ENCODE results near the gene TGFB1. TPM values are rescaled to one million over a fixed set of nuclear protein-coding genes. Genes with fewer than 3 reads are reported as not detected.

TGFB1 gene
- total and polyA plus RNA-seq, 4 donors: 0.83 to 10.6 (median 6.9) TPM

DNA sequence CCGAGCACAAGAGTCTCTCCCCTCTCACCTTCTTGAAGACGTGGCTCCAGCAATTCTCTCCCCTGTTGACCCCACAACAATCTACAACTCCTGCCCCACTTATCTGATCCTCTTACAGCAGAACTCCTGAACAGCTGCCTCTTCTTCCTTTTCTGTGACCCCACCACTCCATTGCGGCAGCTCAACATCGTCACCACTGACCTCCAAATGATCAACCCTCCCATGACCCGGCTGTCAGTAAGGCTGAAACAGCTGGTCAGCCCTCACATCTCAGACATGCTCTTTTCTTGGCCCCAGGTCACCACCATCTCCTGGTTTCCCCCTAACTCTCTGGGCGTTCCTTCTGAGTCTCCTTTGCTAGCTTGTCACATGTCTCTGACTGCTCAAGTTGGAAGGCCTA is 41.6 kb upstream of the TGFB1 start:
- H3K4me1 ChIP-seq (ENCODE audit: control insufficient read depth in 4 of 4, insufficient read depth in 4 of 4, low read length in 3 of 4): peaks cover 2 to 26% (median 16%) of the 10 kb centered on the region in 4 donors
- 89% methylated on average over 6 of the region's 6 CpGs for WGBS
- no peak overlapping the region for H3K9ac ChIP-seq (ENCODE audit: low read depth in 1 of 2, low read length in 2 of 2)

DNA sequence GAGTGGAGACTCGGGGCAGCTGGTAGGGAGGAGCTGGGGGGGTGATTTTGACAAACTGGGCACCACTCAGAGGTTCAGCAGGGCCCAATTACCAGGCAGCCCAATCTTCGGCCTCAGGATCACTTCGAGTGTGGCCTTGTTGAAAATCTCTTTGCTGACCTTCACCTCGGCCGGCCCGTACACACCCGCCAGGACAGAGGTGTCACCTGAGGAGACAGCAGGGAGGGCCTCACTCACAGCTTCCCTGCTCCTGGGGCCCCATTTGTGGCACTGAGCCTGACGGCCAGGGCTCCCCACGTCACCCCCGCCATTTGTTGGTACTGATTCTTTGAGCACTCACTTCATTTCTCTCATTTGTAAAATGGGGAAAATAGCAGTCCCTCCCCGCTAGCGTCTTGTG is 39.1 kb upstream of the TGFB1 start:
- Histone ChIP-seq H3K9ac (ENCODE audit: low read depth in 1 of 2, low read length in 2 of 2) (no peak overlapping the region), H3K27me3 (ENCODE audit: control insufficient read depth in 4 of 4, insufficient read depth in 4 of 4, low read length in 3 of 4) (no peaks in the 10 kb centered on the region), H3K27ac (ENCODE audit: low read depth in 1 of 2, low read length in 2 of 2) (no peak overlapping the region), H3K4me3 (ENCODE audit: low read depth in 1 of 3, low read length in 3 of 3) (no peak overlapping the region), H3K9me3 (ENCODE audit: control insufficient read depth in 4 of 4, low read length in 3 of 4) (no peaks in the 10 kb centered on the region), H3K4me1 (ENCODE audit: control insufficient read depth in 4 of 4, insufficient read depth in 4 of 4, low read length in 3 of 4) (peaks cover 0 to 16% (median 5%) of the 10 kb centered on the region in 4 donors), H3K36me3 (ENCODE audit: control insufficient read depth in 4 of 4, insufficient read depth in 3 of 4, low read depth in 1 of 4, low read length in 3 of 4) (peaks cover 8 to 35% (median 22%) of the 10 kb centered on the region in 4 donors)
- no peak for DNase-seq (ENCODE audit: low spot score)
- no peak for TF ChIP-seq SP1 (IDR thresholded peaks at IDR 0.05)
- TF ChIP-seq, protein P1, sequence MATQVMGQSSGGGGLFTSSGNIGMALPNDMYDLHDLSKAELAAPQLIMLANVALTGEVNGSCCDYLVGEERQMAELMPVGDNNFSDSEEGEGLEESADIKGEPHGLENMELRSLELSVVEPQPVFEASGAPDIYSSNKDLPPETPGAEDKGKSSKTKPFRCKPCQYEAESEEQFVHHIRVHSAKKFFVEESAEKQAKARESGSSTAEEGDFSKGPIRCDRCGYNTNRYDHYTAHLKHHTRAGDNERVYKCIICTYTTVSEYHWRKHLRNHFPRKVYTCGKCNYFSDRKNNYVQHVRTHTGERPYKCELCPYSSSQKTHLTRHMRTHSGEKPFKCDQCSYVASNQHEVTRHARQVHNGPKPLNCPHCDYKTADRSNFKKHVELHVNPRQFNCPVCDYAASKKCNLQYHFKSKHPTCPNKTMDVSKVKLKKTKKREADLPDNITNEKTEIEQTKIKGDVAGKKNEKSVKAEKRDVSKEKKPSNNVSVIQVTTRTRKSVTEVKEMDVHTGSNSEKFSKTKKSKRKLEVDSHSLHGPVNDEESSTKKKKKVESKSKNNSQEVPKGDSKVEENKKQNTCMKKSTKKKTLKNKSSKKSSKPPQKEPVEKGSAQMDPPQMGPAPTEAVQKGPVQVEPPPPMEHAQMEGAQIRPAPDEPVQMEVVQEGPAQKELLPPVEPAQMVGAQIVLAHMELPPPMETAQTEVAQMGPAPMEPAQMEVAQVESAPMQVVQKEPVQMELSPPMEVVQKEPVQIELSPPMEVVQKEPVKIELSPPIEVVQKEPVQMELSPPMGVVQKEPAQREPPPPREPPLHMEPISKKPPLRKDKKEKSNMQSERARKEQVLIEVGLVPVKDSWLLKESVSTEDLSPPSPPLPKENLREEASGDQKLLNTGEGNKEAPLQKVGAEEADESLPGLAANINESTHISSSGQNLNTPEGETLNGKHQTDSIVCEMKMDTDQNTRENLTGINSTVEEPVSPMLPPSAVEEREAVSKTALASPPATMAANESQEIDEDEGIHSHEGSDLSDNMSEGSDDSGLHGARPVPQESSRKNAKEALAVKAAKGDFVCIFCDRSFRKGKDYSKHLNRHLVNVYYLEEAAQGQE (IDR thresholded peaks at IDR 0.05): no peak
- no peak for TF ChIP-seq EGR1 (IDR thresholded peaks at IDR 0.05; ENCODE audit: low read depth in 2 of 2)
- no peak for TF ChIP-seq TAF1 (conservative IDR thresholded peaks at IDR 0.05)
- no peak for TF ChIP-seq HNF4G (IDR thresholded peaks at IDR 0.05)
- TF ChIP-seq ZBTB33 (IDR thresholded peaks at IDR 0.05): no peak
- 90% methylated on average over 12 of the region's 12 CpGs for WGBS

More for the DNA sequence above, 41.6 kb upstream of the TGFB1 start:
- Histone ChIP-seq H3K27ac (ENCODE audit: low read depth in 1 of 2, low read length in 2 of 2) (no peak overlapping the region), H3K4me3 (ENCODE audit: low read depth in 1 of 3, low read length in 3 of 3) (no peak overlapping the region), H3K27me3 (ENCODE audit: control insufficient read depth in 4 of 4, insufficient read depth in 4 of 4, low read length in 3 of 4) (no peaks in the 10 kb centered on the region), H3K36me3 (ENCODE audit: control insufficient read depth in 4 of 4, insufficient read depth in 3 of 4, low read depth in 1 of 4, low read length in 3 of 4) (peaks cover 1 to 16% (median 12%) of the 10 kb centered on the region in 4 donors), H3K9me3 (ENCODE audit: control insufficient read depth in 4 of 4, low read length in 3 of 4) (no peaks in the 10 kb centered on the region)
- no peak for TF ChIP-seq RXRA (IDR thresholded peaks at IDR 0.05)
- TF ChIP-seq, protein P1 (IDR thresholded peaks at IDR 0.05): no peak
- DNase-seq (ENCODE audit: low spot score): no peak

DNA sequence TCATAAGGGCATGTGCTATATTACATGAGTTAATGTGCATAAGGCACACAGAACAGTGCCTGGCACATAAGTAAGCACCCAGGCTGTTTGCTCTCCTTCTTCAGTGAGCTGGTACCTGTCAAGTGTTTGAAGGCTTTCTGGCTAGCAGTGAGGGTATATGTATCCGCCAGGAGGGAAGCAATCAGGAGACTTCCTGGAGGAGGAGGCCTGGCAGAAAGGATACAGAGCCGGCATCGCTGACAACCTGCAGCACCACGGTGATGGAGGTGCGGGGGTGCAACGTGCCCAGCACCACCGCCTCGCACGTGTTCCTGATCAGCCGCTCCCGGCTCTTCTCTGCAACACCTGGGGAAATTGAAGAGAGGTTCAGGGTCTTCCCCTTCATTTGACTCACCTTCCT is 37.9 kb upstream of the TGFB1 start:
- no peak overlapping the region for H3K4me3 ChIP-seq (ENCODE audit: low read depth in 1 of 3, low read length in 3 of 3)
- no peak for TF ChIP-seq HNF4G (IDR thresholded peaks at IDR 0.05)
- no peak for TF ChIP-seq EGR1 (IDR thresholded peaks at IDR 0.05; ENCODE audit: low read depth in 2 of 2)
- TF ChIP-seq JUND (IDR thresholded peaks at IDR 0.05): no peak
- H3K27ac ChIP-seq (ENCODE audit: low read depth in 1 of 2, low read length in 2 of 2): no peak overlapping the region
- H3K36me3 ChIP-seq (ENCODE audit: control insufficient read depth in 4 of 4, insufficient read depth in 3 of 4, low read depth in 1 of 4, low read length in 3 of 4): peaks cover 8 to 45% (median 25%) of the 10 kb centered on the region in 4 donors
- 97% methylated on average over 11 of the region's 11 CpGs for WGBS
- no peaks in the 10 kb centered on the region for H3K9me3 ChIP-seq (ENCODE audit: control insufficient read depth in 4 of 4, low read length in 3 of 4)
- no peak for DNase-seq (ENCODE audit: low spot score)
- no peaks in the 10 kb centered on the region for H3K27me3 ChIP-seq (ENCODE audit: control insufficient read depth in 4 of 4, insufficient read depth in 4 of 4, low read length in 3 of 4)
- H3K9ac ChIP-seq (ENCODE audit: low read depth in 1 of 2, low read length in 2 of 2): no peak overlapping the region
- H3K4me1 ChIP-seq (ENCODE audit: control insufficient read depth in 4 of 4, insufficient read depth in 4 of 4, low read length in 3 of 4): peaks cover 0 to 12% (median 3%) of the 10 kb centered on the region in 4 donors
